ENCODE measurements around the gene GDF15.
"Not testable (repeated sequence)": the region's sequence is repeated elsewhere in the genome, so short reads cannot be mapped to it uniquely, and the experiment has no call there.

GDF15 gene

GRCh38 chr19:18385675-18386542 lies at the start of gene GDF15:
Gene GDF15 (plus strand): TSS chr19:18386158. CDS start chr19:18386190, 32 bp downstream.
- H3K27ac ChIP-seq, result peak within 1 kb of the TSS; percentile 85
- DNase-seq (ENCODE audit: low read depth, low spot score), result no peak

- no peak for DNase-seq (ENCODE audit: low read depth, low spot score)
- H3K27ac ChIP-seq, result no peak overlapping the region
These were observed 47.4 kb upstream of the GDF15 start for GRCh38 chr19:18338541-18338940.

- DNase-seq (ENCODE audit: low read depth, low spot score), result no peak
- H3K27ac ChIP-seq, result no peak overlapping the region
These were observed 46.2 kb upstream of the GDF15 start for GRCh38 chr19:18339723-18340122.

GRCh38 chr19:18340190-18340989 lies 45.6 kb upstream of the GDF15 start, which contains the start of gene PGPEP1:
Gene PGPEP1 (plus strand): TSS chr19:18340598. CDS start chr19:18340682, 84 bp downstream.
- H3K27ac ChIP-seq, result peak within 1 kb of the TSS; percentile 17
- no peak for DNase-seq (ENCODE audit: low read depth, low spot score)

GRCh38 chr19:18340990-18341868 lies 44.7 kb upstream of the GDF15 start:
- DNase-seq (ENCODE audit: low read depth, low spot score), result no peak
- H3K27ac ChIP-seq, result peak overlapping the region; percentile 17

GRCh38 chr19:18342090-18342632 lies 43.8 kb upstream of the GDF15 start:
- no peak overlapping the region for H3K27ac ChIP-seq
- no peak for DNase-seq (ENCODE audit: low read depth, low spot score)

GRCh38 chr19:18344582-18344950 lies 41.4 kb upstream of the GDF15 start:
- DNase-seq (ENCODE audit: low read depth, low spot score), result no peak

GRCh38 chr19:18345296-18345695 lies 40.7 kb upstream of the GDF15 start:
- DNase-seq (ENCODE audit: low read depth, low spot score), result no peak
- H3K27ac ChIP-seq, result no peak overlapping the region

More at GRCh38 chr19:18344582-18344950, 41.4 kb upstream of the GDF15 start:
- peak overlapping the region; percentile 69 for H3K27ac ChIP-seq

- no peak overlapping the region for H3K27ac ChIP-seq
- DNase-seq (ENCODE audit: low read depth, low spot score), result no peak
These were observed 39.9 kb upstream of the GDF15 start for GRCh38 chr19:18346091-18346490.

GRCh38 chr19:18348171-18348570 lies 37.8 kb upstream of the GDF15 start:
- no peak for DNase-seq (ENCODE audit: low read depth, low spot score)

GRCh38 chr19:18348818-18349339 lies 37.1 kb upstream of the GDF15 start:
- DNase-seq (ENCODE audit: low read depth, low spot score); H3K27ac ChIP-seq: not testable (repeated sequence)

More at GRCh38 chr19:18348171-18348570, 37.8 kb upstream of the GDF15 start:
- H3K27ac ChIP-seq, result no peak overlapping the region

- no peak overlapping the region for H3K27ac ChIP-seq
- no peak for DNase-seq (ENCODE audit: low read depth, low spot score)
These were observed 36.3 kb upstream of the GDF15 start for GRCh38 chr19:18349524-18350128.

- no peak overlapping the region for H3K27ac ChIP-seq
- no peak for DNase-seq (ENCODE audit: low read depth, low spot score)
These were observed 35.5 kb upstream of the GDF15 start for GRCh38 chr19:18350490-18350889.

- no peak overlapping the region for H3K27ac ChIP-seq
These were observed 34.4 kb upstream of the GDF15 start for GRCh38 chr19:18351544-18351943.

GRCh38 chr19:18353378-18354005 lies 32.5 kb upstream of the GDF15 start:
- H3K27ac ChIP-seq, result no peak overlapping the region
- DNase-seq (ENCODE audit: low read depth, low spot score), result no peak

More at GRCh38 chr19:18351544-18351943, 34.4 kb upstream of the GDF15 start:
- no peak for DNase-seq (ENCODE audit: low read depth, low spot score)

- not testable (repeated sequence) for H3K27ac ChIP-seq; DNase-seq (ENCODE audit: low read depth, low spot score)
These were observed 31.2 kb upstream of the GDF15 start for GRCh38 chr19:18354743-18355142.

- no peak overlapping the region for H3K27ac ChIP-seq
- no peak for DNase-seq (ENCODE audit: low read depth, low spot score)
These were observed 28.9 kb upstream of the GDF15 start for GRCh38 chr19:18357041-18357440.

GRCh38 chr19:18361646-18362045 lies 24.3 kb upstream of the GDF15 start:
- no peak for DNase-seq (ENCODE audit: low read depth, low spot score)
- H3K27ac ChIP-seq, result no peak overlapping the region
